22Rv1 (cell line): ENCODE results near the gene MTA1.

Experiments used
- ZFX ChIP-seq: fragments of 450-650 bp; IDR thresholded peaks from 2 replicates; pipeline ENCODE4 v1.6.1; 2017; ENCODE audit warnings: antibody characterized with exemption, borderline replicate concordance
- TF ChIP-seq, protein P1 (sequence below): fragments of 450-650 bp; IDR thresholded peaks from 2 replicates; pipeline ENCODE4 v1.5.1; 2017; ENCODE audit warnings: mild to moderate bottlenecking

DNA sequence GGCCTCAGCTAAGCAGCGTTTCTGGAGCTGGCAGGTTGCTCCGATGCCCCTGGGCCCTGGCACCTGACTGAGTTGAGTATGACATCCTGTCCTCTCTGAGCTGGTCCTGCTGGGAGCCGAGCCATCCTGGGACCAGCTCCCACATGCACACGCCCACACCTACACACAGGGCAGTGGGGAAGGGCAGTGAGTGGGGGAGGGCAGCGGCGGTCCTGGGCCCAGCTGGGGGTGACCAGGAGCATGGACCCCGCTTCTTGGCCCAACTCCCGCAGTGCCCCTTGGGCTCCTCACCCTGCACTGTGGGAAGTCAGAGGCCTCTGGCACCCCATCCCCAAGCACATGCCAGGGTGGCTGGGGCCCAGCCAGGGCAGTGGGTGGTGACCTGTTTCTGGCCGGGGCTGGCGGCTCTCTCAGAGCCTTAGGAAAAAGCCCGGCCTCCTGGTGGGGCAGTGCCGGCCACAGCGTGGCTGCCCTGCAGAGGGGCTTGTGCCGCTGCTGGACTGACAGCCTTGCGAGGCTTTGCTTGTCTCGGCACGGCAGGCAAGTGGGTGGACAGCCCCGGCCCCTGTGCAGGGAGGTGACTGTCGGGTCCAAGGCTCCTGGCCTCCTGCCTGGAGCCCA lies 49.1 kb downstream of the MTA1 start:
- TF ChIP-seq, protein P1, sequence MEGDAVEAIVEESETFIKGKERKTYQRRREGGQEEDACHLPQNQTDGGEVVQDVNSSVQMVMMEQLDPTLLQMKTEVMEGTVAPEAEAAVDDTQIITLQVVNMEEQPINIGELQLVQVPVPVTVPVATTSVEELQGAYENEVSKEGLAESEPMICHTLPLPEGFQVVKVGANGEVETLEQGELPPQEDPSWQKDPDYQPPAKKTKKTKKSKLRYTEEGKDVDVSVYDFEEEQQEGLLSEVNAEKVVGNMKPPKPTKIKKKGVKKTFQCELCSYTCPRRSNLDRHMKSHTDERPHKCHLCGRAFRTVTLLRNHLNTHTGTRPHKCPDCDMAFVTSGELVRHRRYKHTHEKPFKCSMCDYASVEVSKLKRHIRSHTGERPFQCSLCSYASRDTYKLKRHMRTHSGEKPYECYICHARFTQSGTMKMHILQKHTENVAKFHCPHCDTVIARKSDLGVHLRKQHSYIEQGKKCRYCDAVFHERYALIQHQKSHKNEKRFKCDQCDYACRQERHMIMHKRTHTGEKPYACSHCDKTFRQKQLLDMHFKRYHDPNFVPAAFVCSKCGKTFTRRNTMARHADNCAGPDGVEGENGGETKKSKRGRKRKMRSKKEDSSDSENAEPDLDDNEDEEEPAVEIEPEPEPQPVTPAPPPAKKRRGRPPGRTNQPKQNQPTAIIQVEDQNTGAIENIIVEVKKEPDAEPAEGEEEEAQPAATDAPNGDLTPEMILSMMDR: no peak
- no peak for TF ChIP-seq ZFX
